ENCODE measurements around the gene ZNF518A. TPM values are rescaled to one million over a fixed set of nuclear protein-coding genes. Genes with fewer than 3 reads are reported as not detected.

ZNF518A gene
- total and polyA plus RNA-seq, 2 of the 8 experiments (the other 6 are each of a cell fraction or from before 2014, with no cell fraction given): 6.6 to 34.8 TPM

DNA sequence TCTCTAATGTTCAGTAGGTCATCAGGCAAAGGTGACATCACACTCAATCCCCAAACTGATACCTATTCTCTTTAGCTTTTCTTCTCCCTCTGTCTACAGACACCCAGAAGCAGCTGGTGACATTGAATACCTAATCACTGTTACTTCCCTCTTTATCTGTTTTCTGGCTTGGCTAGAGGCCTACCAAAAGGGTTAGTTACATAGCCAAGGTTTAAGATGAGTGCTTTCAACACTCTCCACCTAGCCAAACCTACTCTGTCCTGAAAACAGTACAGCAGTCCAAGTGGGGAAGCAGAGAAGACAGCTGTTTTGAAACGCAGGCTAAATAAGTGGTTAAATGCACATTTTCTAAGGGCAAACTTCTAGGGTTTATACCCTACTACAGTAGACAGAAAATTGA is 47.3 kb upstream of the ZNF518A start:
- Histone ChIP-seq H2BK5ac (ENCODE audit: low read depth, low read length) (no peak overlapping the region), H3K4ac (replicated peaks; ENCODE audit: insufficient read length, low read depth, low read length) (no peak overlapping the region), H3K27me3 (replicated peaks in 1 of 4; ENCODE audit: control insufficient read depth in 3 of 4, extremely low read depth in 1 of 4, insufficient read depth in 3 of 4, low read length in 3 of 4) (no peaks in the 10 kb centered on the region), H3K4me3 (ENCODE audit: extremely low read depth in 1 of 4, insufficient read depth in 2 of 4, low read depth in 3 of 4, low read length in 4 of 4) (no peak overlapping the region), H3K4me2 (ENCODE audit: insufficient read depth in 1 of 2, low read depth in 2 of 2, low read length in 2 of 2) (no peak overlapping the region), H2BK12ac (ENCODE audit: low read depth, low read length) (no peak overlapping the region), H3K9ac (replicated peaks in 1 of 4; ENCODE audit: extremely low read depth in 1 of 4, low read depth in 3 of 4, low read length in 3 of 4) (no peak overlapping the region), H2BK120ac (replicated peaks; ENCODE audit: low read depth, low read length) (no peak overlapping the region), H3K56ac (replicated peaks; ENCODE audit: insufficient read length, low read depth, low read length) (no peak overlapping the region), H4K20me1 (replicated peaks in 1 of 2; ENCODE audit: control insufficient read depth in 1 of 2, insufficient read depth in 2 of 2, low read length in 2 of 2) (no peaks in the 10 kb centered on the region), H3K23ac (ENCODE audit: insufficient read length) (no peak overlapping the region), H3K79me1 (ENCODE audit: low read depth, low read length) (no peaks in the 10 kb centered on the region), H4K8ac (ENCODE audit: extremely low read depth, insufficient read depth, low read length) (no peak overlapping the region), H2AFZ (ENCODE audit: low read length) (0 out of 2 replicates have a peak overlapping the region, but pooled peaks have one; percentile 38), H3K14ac (ENCODE audit: insufficient read length) (no peak overlapping the region), H2BK15ac (ENCODE audit: low read length) (no peak overlapping the region), H2AK5ac (ENCODE audit: low read depth, low read length) (no peak overlapping the region), H3K18ac (ENCODE audit: extremely low read depth, low read length) (no peak overlapping the region), H4K91ac (replicated peaks; ENCODE audit: insufficient read length, low read length) (no peak overlapping the region), H3K9me3 (ENCODE audit: insufficient read depth in 2 of 2, low read depth in 1 of 2, low read length in 1 of 2) (no peaks in the 10 kb centered on the region), H3K79me2 (ENCODE audit: control insufficient read depth in 1 of 2, insufficient read depth in 2 of 2, low read length in 2 of 2) (no peaks in the 10 kb centered on the region), H4K5ac (ENCODE audit: insufficient read length, low read depth, low read length) (no peak overlapping the region), H2BK20ac (ENCODE audit: low read length) (no peak overlapping the region), H3K23me2 (ENCODE audit: low read depth, low read length) (no peaks in the 10 kb centered on the region), H3K27ac (ENCODE audit: low read depth, low read length) (0 out of 2 replicates have a peak overlapping the region, but pooled peaks have one; percentile 40), H3K4me1 (replicated peaks in 1 of 4; ENCODE audit: control insufficient read depth in 3 of 4, insufficient read depth in 4 of 4, low read length in 3 of 4) (peaks cover 0 to under 1% (median 0%) of the 10 kb centered on the region in 4 experiments; a peak in 1 of 7 replicates), H3K36me3 (ENCODE audit: control insufficient read depth in 2 of 4, insufficient read depth in 4 of 4, low read length in 3 of 4) (no peaks in the 10 kb centered on the region)
- 75% methylated on average over 1 of the region's 1 CpG; no CpG with 5 or more reads in 1 of the 2 experiments for WGBS, 2 experiments (ENCODE audit: extremely low coverage in 1 of 2, insufficient coverage in 1 of 2, insufficient read length in 1 of 2, insufficient replicate concordance in 2 of 2, low coverage in 1 of 2, low lambda C conversion rate in 2 of 2, missing lambda C conversion rate in 1 of 2)
- DNase-seq (ENCODE audit: low read depth in 1 of 2, low spot score in 2 of 2) (no peak), FAIRE-seq (no peak)
- ChIA-PET POLR2A (ENCODE audit: partially characterized antibody) (no interaction called here), CTCF (ENCODE audit: partially characterized antibody) (interaction anchor here (0.9 to 2.3 kb wide), 3 partner anchors 211 to 389 kb away, joined by 3 to 6 read pairs (median 4); partner anchors contain the start of gene TCTN3)
- TF ChIP-seq NRF1 (IDR thresholded peaks at IDR 0.05; ENCODE audit: low read depth, low read length) (no peak), JUND (IDR thresholded peaks at IDR 0.05; ENCODE audit: low read length) (no peak), SUZ12 (IDR thresholded peaks at IDR 0.05; ENCODE audit: low read length) (no peak), TCF12 (IDR thresholded peaks at IDR 0.05; ENCODE audit: low read depth, low read length) (no peak), EP300 (IDR thresholded peaks at IDR 0.05; ENCODE audit: borderline replicate concordance in 1 of 2, low read depth in 2 of 2, low read length in 2 of 2) (no peak), HDAC6 (IDR thresholded peaks at IDR 0.05; ENCODE audit: low read depth, low read length) (no peak), CHD2 (IDR thresholded peaks at IDR 0.05; ENCODE audit: low read length) (no peak), SIX5 (IDR thresholded peaks at IDR 0.05; ENCODE audit: low read depth, low read length) (no peak), KDM4A (IDR thresholded peaks at IDR 0.05; ENCODE audit: low read depth, low read length, severe bottlenecking) (no peak), JUN (IDR thresholded peaks at IDR 0.05; ENCODE audit: low read depth, low read length) (no peak), BACH1 (IDR thresholded peaks at IDR 0.05; ENCODE audit: low read length) (no peak)
- TF ChIP-seq, protein P1, sequence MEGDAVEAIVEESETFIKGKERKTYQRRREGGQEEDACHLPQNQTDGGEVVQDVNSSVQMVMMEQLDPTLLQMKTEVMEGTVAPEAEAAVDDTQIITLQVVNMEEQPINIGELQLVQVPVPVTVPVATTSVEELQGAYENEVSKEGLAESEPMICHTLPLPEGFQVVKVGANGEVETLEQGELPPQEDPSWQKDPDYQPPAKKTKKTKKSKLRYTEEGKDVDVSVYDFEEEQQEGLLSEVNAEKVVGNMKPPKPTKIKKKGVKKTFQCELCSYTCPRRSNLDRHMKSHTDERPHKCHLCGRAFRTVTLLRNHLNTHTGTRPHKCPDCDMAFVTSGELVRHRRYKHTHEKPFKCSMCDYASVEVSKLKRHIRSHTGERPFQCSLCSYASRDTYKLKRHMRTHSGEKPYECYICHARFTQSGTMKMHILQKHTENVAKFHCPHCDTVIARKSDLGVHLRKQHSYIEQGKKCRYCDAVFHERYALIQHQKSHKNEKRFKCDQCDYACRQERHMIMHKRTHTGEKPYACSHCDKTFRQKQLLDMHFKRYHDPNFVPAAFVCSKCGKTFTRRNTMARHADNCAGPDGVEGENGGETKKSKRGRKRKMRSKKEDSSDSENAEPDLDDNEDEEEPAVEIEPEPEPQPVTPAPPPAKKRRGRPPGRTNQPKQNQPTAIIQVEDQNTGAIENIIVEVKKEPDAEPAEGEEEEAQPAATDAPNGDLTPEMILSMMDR (IDR thresholded peaks at IDR 0.05; ENCODE audit: control extremely low read depth in 1 of 3, insufficient read depth in 1 of 3, low read depth in 1 of 3, low read length in 3 of 3): no peak

Data from H1 (cell line).